H54 (cell line): Measurements from ENCODE around the gene PAGE2B.
"Not testable (repeated sequence)": the region's sequence is repeated elsewhere in the genome, so short reads cannot be mapped to it uniquely, and the experiment has no call there.

ENCODE experiments used
- DNase-seq: peaks from one replicate; pipeline ENCODE4 v3.0.0; 2011; ENCODE audit warnings: low spot score, mixed read lengths; ENCODE audit not compliant: insufficient read length
- FAIRE-seq: peaks from 3 replicates; lab custom pipeline; 2011; peaks lifted over from hg19 to GRCh38; lab: Jason Lieb, UNC
- POLR2A ChIP-seq: IDR thresholded peaks from 2 replicates; pipeline ENCODE4 v1.6.1; 2011; ENCODE audit warnings: low read depth, mild to moderate bottlenecking, low read length

The PAGE2B gene

GRCh38 chrX:55072286-55072685 lies 2.5 kb upstream of the PAGE2B start:
- no peak for FAIRE-seq
- TF ChIP-seq POLR2A, result no peak
- no peak for DNase-seq

GRCh38 chrX:55088795-55089489 lies 14.1 kb downstream of the PAGE2B start, which contains the start of gene PAGE2:
PAGE2 (plus strand) TSS chrX:55089018; CDS start chrX:55090021, 1,003 bp downstream.
- no peak for DNase-seq
- no peak for FAIRE-seq
- TF ChIP-seq POLR2A, result no peak

- no peak for TF ChIP-seq POLR2A
- FAIRE-seq, result no peak
- no peak for DNase-seq
Observed at GRCh38 chrX:55098691-55099090, 23.9 kb downstream of the PAGE2B start.

DNA sequence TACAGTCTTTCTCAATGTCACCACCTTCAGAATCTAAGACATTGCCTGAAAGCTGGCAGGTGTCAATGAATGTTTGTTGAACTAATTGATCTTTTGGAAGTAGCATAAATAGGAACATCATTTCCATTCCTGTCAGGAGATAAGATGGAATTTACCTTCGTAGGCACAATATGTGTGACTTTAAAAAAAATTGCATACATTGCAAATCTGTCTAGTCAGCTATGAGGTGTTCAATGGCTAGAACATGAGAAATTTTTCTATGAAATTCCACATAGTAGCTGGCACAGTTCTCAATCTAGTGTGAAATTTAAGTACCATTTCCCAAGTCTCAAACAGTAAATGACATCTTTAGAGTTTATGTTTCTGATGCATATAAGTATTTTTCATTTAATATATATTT lies 24.3 kb downstream of the PAGE2B start:
- FAIRE-seq, result no peak
- no peak for TF ChIP-seq POLR2A
- no peak for DNase-seq

GRCh38 chrX:55102754-55103153 lies 27.9 kb downstream of the PAGE2B start:
- FAIRE-seq, result no peak
- no peak for TF ChIP-seq POLR2A
- DNase-seq, result no peak

DNA sequence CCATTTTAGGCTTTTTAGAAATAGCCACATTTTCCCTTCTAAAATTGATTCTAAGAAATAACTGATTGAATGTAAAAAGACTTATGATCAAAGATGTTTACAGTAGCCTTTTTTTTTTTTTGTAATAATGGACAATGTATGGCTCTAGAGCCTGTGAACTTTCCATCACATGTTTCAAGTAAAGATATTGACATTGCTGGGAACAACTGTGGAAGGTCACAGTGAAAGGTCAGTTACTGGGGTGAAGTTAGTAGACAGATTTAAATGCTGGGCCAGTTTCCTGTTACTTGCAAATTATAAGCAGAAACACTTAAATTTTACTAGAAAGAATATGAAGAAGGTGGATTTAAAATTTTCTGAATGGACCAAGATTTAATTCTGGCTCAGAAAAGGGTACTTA lies 32.4 kb downstream of the PAGE2B start:
- FAIRE-seq (no peak), DNase-seq (no peak)
- TF ChIP-seq POLR2A, result no peak

DNA sequence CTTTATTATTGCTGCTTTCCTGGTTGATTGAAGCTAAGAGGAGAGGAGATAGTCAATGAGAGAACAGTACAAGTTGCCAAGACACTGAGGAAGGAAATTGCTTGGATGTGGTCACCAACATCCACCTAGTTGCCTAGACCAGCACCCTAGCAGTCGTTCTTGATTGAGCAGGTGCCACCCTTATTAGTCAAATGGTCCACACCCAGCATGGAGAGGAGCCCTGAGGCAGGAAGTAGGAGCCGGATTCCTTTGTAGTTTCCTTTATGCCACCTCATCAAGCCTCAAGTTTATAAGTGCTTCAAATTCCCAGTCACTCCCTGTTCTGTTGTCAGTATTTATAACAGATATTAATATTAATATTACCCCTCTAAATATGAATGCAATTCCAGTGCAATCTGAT lies 33.1 kb downstream of the PAGE2B start:
- FAIRE-seq (no peak), DNase-seq (no peak)

DNA sequence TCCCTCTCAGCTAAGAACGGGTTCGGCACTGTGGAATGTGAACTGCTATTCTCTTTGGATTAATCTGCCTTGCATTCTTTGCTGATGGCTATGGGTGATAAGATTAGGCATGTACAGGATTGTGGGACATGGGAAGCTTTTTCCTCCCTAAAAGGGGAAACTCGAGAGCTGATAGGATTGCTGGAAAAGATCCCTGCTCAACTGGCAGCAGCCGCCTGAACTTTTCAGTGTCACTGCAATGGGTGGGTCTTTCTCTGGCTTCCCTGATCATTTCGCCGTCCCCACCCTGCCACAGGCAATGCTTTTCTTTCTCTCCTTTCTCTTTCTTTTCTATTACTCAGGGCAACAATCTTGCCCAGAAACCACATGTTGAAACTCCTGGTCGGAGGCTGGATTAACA lies 34.5 kb downstream of the PAGE2B start:
- no peak for TF ChIP-seq POLR2A
- no peak for FAIRE-seq
- DNase-seq, result no peak

More for the DNA sequence above, 33.1 kb downstream of the PAGE2B start:
- TF ChIP-seq POLR2A, result no peak

- DNase-seq (no peak), FAIRE-seq (no peak)
- TF ChIP-seq POLR2A, result no peak
Observed at GRCh38 chrX:55111578-55112254, 36.9 kb downstream of the PAGE2B start.

DNA sequence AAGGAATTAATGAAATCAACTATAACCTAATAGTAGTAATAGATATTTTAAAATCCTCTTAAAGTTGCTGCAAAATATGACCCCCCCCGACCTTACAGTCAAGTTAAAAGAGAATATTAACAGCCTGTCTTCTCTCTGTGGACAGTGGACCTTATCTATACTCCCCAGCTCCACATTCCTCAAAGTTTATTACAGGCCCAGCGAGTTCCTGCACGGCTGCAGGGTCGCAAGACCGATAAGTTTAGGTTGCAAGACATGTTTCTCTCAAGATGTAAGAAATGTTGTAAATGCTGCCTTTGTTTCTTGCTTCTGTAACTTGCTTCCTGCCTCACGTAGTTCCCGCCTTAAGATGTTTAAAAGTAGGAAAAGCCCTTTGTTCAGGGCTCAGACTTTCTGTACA lies 41.8 kb downstream of the PAGE2B start:
- not testable (repeated sequence) for FAIRE-seq

DNA sequence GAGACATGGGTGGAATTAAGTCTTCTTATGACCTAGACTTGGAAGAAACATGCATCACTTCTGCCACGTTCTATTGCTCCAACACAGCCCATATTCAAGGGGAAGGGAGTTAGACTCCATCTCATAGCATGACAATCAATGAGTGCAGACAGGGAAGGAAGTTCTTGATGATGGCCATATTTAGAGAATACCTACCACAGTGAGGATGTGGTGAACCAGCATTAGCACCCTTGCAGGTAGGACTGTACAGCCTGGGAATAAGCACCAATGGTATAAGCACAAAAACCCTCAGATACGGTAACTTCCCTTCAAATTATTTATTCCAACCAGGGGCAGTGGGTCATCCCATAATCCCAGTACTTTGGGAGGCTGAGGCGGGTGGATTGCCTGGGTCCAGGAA lies 43.7 kb downstream of the PAGE2B start:
- no peak for FAIRE-seq

More for the DNA sequence above, 41.8 kb downstream of the PAGE2B start:
- DNase-seq, result not testable (repeated sequence)

GRCh38 chrX:55119271-55119670 lies 44.4 kb downstream of the PAGE2B start:
- no peak for TF ChIP-seq POLR2A
- no peak for FAIRE-seq

More for the DNA sequence above, 43.7 kb downstream of the PAGE2B start:
- TF ChIP-seq POLR2A, result no peak
- no peak for DNase-seq

DNA sequence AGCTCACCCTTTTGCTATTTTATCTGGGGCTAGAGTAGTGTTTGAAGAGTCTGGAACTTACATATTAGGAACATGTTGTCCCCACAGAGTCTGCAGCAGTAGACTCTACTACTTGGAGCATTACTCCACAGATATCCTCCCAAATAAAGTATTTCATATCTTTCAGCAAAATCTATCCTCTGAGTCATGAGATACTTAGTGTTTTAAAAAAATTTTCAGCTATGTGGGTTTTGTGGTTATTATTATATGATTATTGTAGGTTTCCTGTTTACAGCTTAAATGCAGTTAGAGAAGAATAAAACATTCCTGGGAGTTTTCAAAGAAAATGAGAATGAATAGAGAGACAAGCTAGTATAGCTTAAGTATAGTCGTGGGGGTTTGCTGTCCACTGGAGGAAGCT lies 44.9 kb downstream of the PAGE2B start:
- no peak for TF ChIP-seq POLR2A
- DNase-seq, result no peak
- FAIRE-seq, result no peak

More at GRCh38 chrX:55119271-55119670, 44.4 kb downstream of the PAGE2B start:
- DNase-seq, result no peak

- DNase-seq (no peak), FAIRE-seq (no peak)
- no peak for TF ChIP-seq POLR2A
Observed at GRCh38 chrX:55120761-55121358, 46.0 kb downstream of the PAGE2B start.

DNA sequence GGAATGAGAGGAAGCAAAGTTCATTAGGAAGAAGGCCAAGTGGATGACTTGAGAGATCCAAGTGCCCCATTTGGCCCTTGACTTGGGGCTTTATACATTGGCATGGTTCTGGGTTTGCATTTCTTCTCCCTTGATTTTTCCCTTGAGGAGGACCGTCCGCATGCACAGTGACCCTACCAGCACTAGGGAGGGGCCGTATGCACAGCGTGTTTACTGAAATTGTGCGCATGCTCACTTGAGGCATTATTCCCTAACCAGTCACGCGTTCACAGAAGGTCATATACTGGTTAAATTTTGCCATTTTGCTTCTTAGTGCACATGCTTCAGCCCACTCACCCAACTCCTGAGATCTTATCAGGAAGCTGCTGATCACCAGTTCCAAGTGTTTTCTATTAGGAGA lies 49.1 kb downstream of the PAGE2B start:
- DNase-seq (no peak), FAIRE-seq (no peak)
- no peak for TF ChIP-seq POLR2A
